Glomerular endothelial cell (primary cell): ENCODE measurements around the gene ASPSCR1. TPM values are rescaled to one million over a fixed set of nuclear protein-coding genes. Genes with fewer than 3 reads are reported as not detected.

Experiments used
- DNase-seq: peaks from one replicate; pipeline ENCODE4 v3.0.0-alpha.2; 2011; ENCODE audit warnings: low read depth, low spot score; ENCODE audit errors: extremely low read depth
- total RNA-seq: library from RNA; depleted of rRNA; stranded (reverse); fragments of >200 nt; gene quantifications from 2 replicates; pipeline ENCODE4 v1.2.3, GENCODE V29; 2015

Gene ASPSCR1
- total RNA-seq, 1 donor from 2014 or later = 25.1 TPM

DNA sequence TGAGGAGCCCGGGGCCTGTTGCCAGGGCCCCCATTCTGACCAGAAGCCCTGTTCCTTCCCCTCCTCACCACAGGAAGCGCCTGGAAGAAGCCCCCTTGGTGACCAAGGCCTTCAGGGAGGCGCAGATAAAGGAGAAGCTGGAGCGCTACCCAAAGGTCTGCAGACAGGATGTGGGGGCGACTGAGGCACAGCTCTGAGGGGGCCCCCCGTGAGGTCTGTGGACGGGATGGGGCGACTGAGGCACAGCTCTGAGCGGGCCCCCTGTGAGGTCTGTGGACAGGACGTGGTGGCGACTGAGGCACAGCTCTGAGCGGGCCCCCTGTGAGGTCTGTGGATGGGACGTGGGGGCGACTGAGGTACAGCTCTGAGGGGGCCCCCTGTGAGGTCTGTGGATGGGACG, 32.0 kb downstream of the ASPSCR1 start:
- DNase-seq = no peak

DNA sequence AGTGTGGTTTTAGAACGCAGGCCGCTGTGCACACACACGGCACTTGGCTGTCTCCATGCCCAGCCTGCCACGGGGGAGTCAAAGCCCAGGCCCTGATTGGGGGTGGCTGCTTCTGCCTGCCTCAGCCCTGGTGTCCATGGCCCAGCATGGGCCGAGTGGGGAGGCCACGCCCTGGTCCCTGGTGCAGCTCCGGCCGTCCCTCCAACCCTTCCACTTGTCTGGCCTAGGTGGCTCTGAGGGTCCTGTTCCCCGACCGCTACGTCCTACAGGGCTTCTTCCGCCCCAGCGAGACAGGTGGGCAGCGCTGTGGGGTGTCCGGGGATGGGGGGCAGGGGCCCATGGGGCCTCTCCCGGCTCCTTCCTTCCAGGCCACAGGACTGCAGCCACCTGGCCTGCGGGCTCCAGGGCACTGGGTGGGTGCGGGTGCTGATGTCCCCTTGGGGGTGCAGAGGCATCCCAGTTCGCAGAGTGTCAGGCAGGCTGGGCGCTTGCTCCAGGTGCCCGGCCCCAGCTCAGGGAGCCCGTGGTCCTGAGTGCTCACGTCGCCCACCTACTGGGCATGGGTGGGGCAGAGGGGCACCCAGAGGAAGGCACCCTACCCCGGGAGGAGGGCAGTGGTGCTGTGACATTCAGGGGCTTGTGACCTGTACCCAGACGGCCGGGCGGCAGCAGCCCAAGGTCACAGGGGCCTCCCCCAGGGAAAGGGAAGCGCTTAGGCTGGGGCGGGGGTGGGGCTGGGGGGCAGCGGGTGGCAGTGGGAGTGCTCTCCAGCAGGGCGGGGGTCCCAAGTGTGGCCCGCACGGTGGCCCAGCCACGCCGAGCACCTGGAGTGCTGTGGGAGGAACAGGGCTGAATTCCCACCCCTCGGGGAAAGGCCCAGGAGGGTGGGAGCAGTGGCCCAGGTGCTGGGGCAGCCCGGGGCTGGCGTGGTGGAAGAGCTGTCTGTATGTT, 33.4 kb downstream of the ASPSCR1 start:
- no peak for DNase-seq

DNA sequence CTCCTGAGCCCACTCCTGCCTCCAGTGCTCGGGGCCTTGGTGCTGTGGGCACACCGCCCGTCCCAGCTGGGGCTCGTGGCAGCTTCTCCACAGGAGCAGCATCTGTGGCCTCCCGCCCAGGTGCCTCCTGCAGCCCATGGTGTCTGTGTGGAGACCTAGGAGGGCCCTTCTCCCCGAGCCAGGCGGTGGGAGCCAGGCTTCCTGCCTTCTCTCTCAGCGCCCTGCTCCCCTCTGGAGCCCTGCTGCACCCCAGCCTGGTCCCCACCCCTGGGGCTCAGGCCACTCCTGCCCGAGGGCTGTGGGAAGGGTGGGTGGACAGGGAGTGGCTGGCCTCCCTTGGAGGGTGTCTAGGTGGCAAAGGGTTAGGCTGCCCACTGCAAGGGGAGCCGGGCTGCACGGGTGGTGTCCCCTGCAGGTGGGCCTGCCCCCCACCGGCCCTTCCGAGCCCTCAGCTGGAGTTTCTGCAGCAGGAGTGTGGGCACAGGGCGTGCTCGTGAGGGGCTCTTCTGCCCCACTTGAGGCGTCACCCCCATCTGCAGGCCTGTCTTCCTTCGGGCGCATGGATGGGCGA, 34.3 kb downstream of the ASPSCR1 start:
- no peak for DNase-seq

DNA sequence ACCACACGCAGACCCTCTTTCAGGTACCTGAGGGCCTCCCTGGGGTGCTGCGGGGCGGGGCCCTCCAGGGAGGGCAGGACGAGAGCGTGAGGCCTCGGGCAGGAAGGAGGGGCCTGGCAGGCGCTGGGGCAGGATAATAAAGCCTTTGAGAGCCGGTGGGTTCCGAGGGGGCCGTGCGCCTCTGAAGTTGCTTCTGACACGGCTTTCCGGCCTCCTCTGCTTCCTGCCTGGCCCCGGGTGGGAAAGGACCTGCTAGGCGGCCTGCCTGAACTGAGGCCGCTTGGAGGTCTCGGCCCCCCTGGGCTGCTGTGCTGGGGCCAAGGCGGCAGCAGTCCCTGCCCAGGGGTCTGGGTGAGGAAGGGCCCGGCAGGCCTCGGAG, 34.8 kb downstream of the ASPSCR1 start:
- DNase-seq = no peak

DNA sequence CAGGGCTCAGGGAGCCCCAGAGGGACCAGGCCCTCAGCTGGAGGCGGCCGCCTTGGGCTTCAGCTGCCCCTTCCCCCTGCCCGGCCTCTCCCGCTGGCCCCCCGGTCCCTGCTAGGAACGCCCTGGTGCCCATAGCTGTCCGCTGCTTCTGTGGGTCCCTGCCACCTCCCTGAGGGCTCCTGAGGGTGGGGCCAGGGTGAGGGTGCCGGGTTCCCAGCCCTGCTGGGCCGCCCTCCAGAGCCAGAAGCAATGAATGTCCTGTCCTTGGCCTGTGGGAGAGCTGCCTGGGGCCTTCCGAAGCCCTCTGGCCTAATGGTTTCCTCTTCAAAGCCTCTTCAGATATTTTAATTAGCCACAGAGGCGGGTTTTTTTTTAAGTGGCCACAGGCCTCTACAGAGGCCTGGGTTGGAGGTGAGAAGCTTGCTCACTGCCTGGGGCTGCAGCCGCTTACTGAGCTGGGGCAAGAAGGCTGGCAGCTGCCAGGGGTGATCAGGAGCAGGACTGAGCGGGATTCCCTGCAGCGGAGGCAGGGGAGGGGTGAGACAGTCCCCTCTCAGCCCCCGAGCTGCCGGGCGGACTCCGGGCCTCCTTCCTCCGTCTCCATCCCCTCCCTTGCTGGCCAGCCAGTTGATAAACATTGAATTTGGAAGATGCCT, 35.3 kb downstream of the ASPSCR1 start:
- DNase-seq = no peak

DNA sequence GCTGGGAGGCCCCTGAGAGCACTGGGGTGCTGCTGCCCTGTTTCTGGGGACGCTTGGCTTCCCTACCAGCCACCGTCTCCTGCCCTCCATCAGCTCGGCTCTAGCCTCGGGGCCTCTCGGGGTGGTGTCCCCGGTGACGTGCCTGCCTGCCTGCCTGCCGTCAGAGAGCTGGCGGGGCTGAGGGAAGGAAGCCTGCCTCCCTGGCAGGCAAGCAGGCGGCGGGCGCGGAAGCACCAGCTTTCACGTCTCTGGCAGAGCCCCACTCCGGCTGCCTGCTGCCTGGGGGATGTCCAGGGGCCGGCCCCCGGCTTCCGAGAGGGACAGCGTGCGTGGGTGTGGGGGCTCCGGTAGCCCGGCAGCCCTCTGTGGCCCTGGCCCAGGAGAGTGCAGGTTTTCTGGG, 35.9 kb downstream of the ASPSCR1 start:
- DNase-seq = no peak

DNA sequence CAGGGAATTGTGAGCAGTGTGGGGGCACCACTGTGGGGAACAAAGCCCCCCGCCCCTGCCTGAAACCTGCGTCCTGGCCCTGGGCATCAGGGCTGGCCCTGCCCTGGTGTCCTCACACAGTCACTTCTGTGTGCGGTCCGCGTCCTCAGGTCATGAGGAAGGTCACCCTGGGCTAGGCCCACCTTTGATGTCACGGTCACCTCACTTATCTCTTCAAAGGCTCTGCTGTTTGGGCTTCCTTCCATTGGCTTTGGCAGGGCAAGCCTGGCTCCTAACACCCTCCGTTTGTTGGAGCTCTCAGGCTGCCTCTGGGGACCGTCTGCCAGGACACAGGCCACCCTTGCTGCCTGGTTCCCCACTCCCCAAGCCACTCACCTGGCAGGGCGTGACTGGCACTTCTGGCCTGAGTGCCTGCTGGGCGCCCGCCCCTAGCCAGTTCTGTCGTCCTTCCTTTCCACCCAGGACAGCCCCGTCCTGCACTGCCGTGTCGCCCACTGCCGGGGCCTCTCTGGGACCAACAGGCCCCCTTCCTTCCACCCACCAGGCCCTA, 36.4 kb downstream of the ASPSCR1 start:
- DNase-seq = no peak

DNA sequence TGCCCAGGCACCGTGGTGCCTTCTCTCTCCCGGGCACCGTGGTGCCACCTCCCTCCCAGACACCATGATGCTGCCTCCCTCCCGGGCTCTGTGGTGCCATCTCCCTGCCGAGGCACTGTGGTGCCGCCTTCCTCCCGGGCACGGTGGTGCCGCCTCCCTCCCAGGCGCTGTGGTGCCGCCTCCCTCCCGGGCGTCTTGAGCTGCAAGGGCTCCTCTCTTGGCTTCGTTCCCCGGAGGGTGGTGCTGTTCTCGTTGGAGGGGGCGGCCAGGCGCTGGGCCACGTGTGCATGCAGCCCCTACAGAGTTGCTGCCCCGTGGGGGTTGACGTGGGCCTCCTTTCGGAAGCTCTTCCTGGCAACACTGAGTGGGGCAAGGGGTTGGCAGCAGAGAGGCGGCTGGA, 37.0 kb downstream of the ASPSCR1 start:
- no peak for DNase-seq

DNA sequence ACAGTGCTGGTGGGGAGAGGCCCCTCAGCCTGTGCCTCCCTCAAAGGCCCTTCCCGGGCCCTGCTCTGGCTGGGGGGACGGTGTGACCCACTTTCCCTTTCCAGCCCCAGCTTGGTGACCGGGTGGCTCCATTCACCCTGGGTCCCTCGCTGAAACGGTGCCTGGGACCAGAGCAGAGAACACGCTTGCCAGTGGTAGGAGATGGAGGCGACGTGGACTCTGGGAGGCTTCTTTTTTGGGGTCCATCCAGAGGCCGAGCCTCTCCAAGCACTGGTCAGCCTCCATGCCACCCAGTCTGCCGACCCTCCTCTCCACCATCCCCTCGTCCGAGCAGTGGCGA, 37.5 kb downstream of the ASPSCR1 start:
- no peak for DNase-seq

DNA sequence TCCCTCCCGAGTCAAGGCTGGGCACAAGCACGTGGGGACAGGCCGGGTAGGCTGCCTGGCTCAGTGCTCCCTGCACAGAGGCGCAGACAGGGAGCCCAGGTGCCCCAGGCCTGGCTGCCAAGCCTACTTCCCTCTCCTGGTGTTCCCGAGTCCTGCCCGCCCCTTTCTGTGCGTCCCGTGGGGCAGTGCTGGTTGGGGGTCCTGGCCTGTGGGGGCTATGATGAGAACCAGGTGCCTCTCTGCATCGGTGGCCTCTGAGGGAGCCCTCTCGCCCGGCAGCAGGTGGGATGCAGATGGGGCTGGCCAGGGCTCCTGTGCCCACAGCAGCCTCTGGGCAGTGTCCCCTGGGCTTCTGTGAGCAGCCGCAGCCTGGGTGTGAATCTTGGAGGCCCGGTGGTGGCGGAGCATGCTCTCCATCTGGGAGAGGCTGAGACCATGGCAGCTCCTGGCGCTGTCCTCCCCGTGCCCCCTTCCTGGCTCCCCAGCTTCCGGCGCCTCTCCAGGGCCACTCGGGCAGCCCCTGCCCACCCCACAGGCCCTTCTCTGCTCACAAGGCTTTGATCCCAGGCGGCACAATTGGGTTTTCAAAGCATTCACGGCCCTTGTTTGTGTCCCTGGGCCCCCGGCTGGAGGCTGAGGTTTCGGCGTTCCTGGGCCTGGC, 38.0 kb downstream of the ASPSCR1 start:
- DNase-seq = no peak

DNA sequence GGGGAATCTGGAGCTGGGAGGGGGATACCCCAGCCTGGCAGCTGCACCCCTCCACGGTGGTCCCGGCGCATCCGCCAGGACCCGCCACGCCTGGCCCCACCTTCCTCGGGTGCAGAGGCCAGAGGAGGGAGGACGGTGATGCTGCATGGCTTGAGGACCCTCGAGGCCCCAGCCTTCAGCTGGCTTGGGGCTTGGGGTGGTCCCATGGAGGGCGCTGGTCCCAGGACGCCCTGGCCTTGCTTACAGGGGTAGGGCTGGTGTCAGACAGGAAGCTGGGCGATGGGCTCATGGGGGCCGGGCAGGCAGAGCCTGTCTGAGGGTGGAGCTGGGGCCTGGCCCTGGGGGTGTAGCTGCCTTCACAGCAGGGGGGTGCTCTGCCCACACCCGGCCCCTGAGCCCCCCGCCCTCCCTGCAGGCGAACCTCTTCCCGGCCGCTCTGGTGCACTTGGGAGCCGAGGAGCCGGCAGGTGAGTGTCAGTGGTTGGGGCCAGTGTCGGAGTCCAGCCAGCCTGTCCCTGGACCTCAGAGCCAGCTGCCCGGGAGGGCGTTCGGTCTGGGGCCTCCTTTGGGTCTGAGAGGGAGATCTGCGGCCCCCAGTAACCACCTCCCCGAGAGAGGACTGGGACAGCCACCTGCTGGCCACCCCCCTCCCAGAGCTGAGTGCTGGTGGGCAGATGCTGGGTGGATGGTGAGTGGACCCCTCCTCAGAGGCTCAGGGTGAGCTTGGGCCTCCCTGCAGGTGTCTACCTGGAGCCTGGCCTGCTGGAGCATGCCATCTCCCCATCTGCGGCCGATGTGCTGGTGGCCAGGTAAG, 38.8 kb downstream of the ASPSCR1 start:
- no peak for DNase-seq

DNA sequence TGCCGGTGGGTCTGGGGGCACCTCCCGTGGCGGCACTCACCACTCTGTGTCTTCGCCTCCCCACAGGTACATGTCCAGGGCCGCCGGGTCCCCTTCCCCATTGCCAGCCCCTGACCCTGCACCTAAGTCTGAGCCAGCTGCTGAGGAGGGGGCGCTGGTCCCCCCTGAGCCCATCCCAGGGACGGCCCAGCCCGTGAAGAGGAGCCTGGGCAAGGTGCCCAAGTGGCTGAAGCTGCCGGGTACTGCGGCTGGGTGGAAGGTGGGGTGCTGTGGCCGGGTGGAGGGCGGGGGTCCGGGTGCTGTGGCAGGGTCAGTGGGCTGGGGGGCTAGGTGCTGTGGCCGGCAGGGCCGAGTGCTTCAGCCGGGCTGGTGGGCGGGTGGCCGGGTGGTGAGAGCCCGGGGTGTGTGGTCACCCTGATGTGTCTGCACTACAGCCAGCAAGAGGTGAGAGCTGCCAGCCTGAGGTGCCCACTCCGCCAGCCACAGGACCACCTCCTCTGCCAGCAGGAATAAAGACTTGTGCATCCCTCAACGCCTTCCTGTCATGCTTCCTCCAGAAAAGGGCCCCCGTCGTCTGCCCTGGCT, 39.5 kb downstream of the ASPSCR1 start:
- no peak for DNase-seq

DNA sequence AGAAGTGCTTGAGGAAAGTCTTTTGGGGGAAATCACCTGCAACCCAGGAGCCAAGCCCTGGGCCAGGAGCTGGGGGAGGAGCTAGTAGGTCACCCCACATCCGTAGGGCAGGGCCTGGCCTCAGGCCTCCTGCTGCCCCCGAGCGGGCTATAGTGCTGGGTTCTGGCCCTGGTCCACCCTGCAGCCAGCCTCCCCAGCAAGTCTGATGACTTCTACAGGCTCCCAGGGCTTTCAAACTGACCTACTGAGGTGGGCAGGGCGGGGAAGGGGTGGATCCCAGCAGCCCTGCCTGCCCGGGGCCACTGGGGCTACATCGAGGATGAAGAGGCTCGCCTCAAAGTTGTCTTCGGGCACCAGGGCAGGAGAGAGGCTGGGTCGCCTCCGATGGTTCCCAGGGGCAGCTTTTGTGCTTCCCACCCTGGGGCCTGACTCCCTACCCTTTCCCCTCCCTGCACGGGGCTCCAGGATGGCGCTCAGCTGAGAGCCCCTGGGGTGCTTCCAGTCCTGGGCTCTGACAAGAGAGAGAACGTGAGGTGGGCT, 40.3 kb downstream of the ASPSCR1 start:
- no peak for DNase-seq

DNA sequence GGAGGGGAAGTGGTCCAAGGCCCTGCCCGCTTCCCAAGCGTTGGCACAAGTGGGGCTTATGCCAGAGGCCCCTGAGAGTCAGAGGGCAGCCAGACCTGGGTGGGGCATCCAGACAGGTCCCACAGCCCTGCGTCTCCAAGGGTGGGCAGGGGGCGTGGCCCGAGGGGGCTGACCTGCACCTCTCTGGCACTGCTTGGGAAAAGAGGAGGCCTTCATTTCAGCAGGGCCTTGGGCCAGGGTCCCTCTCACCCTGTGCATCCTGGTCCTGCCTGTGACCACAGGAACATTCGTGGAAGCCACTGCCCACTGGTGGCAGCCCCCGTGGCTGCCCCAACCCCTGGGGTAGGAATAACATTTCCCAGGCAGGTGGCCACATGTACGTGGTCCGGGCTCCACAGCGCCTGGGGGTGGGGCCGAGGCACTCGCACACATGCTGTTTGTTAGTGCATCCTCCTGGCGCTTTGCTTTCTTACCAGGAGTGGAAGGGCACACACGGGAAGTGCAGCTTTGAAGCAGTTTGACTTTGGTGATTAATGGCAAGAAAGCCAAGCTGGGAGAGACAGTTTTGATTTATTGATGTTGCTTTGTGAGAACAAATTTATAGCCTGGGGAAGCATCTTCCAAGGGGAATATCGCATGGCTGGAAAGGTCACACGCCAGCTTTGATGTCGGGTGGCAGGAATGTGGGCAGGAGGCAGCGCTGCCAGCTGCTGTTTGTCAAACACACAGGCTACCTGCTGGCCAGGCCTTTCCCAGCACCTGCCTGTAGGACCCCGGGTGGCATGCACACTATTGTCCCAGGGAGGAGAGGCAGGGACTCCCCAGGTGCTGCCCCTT, 40.9 kb downstream of the ASPSCR1 start:
- no peak for DNase-seq

DNA sequence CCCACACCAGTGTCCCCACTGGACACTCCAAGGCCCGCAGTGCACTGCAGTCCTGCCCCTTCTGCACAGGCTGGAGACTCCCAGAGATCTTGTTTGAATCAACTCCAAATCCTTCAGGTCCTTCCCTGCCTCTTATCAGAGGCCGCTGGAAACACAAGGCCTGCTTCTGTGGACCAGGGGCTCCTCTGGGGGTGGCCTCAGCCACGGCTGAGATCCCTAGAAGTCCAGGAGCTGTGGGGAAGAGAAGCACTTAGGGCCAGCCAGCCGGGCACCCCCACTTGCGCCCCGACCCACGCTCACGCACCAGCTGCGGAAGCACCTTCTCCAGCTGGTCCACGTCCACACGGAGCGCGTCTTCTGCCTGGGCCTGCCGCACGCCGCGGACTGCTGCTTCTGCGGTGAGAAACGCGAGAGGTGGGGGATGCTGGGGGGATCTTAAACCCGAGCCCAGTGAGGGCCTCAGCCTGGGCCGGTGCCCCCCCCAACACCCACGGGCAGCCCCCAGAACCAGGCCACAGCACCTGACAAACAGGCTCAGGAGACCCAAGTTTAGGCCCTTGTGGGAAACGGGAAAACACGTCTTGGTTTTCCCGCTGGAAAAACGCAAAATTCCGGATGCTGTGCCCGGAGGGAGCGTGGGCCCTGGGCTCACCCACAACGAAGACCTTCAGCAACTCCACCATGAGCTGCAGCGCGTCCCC, 41.7 kb downstream of the ASPSCR1 start:
- no peak for DNase-seq

DNA sequence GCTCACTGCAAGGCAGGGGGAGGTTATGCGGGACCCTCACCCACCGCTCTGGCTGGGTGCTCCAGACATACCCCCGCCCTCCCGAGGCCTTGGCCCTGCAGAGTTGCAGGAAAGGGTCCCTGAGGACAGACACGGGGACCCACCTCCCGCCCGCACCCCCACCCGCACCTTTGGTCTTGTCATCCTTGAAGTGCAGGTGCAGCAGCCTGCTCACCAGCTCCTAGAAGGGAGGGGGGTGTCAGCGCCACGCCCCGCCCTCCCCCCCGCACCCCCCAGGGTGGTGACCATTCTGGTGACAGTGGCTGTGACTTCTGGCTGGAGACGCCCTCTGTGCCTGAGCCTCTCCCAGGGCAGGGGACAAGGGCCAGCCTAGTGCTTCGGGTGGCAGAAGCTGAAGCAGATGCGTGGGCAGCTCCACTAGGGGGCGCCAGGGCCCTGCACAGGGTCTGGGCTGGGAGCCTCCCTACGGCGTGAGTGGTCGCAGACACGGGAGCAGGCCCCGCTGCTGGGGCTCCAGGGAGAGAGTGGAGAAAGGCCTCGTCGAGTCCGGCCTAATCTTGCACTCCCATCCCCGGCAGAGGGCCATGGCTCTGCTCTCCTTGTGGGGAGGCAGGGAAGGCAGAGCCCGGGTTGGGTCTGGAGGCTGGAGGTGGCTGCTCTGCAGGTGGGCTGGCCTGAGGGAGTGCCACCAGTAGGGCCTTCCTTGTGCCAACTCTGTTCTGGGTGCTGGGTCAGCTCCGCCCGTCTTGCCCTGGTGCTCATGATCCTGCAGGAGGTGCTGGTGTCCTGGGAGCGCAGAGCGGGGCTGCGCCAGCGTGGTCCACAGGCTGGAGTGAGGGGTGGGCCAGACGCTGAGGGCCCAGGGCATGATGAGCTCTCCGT, 42.5 kb downstream of the ASPSCR1 start:
- no peak for DNase-seq

DNA sequence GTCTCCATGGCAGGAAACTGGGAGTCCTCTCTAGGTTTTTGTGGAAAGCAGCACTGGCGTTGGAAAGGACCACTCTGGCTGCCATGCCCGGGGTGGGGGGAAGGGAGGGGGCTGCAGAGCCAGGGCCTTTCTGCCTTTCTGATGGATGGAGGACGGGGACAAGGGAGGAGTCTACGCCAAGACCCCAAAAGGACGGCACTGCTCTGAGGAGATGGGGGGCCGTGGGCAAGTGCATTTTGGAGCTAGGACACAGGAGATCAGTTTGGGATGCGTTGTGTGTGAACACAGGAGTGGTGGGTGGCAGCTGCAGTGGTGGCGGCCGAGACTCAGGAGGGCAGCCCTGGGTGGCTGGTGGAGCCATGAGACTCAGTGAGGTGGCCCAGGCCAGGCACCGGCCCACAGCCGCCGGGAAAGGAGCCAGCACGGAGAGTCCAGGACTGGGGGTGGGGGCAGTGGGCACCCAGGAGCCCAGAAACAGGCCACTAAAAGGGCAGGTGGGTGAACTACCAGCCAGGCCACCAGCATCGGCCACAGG, 43.2 kb downstream of the ASPSCR1 start:
- no peak for DNase-seq
